Parathyroid adenoma (tissue), 2 donors: Measurements from ENCODE around the gene JAK1.

ENCODE experiments used
- H2AFZ ChIP-seq: fragments of 300-600 bp; sonication (generic); one replicate; pipeline ENCODE4 v1.7.0; 2017; ENCODE audit warnings: antibody characterized with exemption, mild to moderate bottlenecking
- H3K27ac ChIP-seq: fragments of 300-600 bp; sonication (generic); one replicate; pipeline ENCODE4 v1.7.0; 2017
- H3K27me3 ChIP-seq: fragments of 300-600 bp; sonication (generic); one replicate; pipeline ENCODE4 v1.7.0; 2017; ENCODE audit warnings: low read length; ENCODE audit not compliant: control insufficient read depth, insufficient read depth
- H3K36me3 ChIP-seq: fragments of 300-600 bp; sonication (generic); one replicate; pipeline ENCODE4 v1.7.0; 2017; ENCODE audit warnings: low read length; ENCODE audit not compliant: control insufficient read depth, insufficient read depth
- H3K4me1 ChIP-seq: fragments of 300-600 bp; sonication (generic); one replicate; pipeline ENCODE4 v1.7.0; 2017; ENCODE audit warnings: control low read depth
- H3K4me2 ChIP-seq: fragments of 300-600 bp; sonication (generic); one replicate; pipeline ENCODE4 v1.7.0; 2017; ENCODE audit warnings: low read length
- H3K4me3 ChIP-seq: fragments of 300-600 bp; sonication (generic); one replicate; pipeline ENCODE4 v1.7.0; 2017; ENCODE audit warnings: low read depth, low read length
- H3K79me2 ChIP-seq: fragments of 300-600 bp; sonication (generic); one replicate; pipeline ENCODE4 v1.7.0; 2017; ENCODE audit warnings: control low read depth
- H3K9ac ChIP-seq: fragments of 300-600 bp; sonication (generic); one replicate; pipeline ENCODE4 v1.7.0; 2017; ENCODE audit warnings: mild to moderate bottlenecking
- H3K9me3 ChIP-seq: fragments of 300-600 bp; sonication (generic); one replicate; pipeline ENCODE4 v1.7.0; 2017; ENCODE audit warnings: low read length; ENCODE audit not compliant: control insufficient read depth
- TF ChIP-seq, protein P1 (sequence below): fragments of 300-600 bp; sonication (generic); IDR thresholded peaks from one replicate; pipeline ENCODE4 v1.7.0; 2017; ENCODE audit warnings: antibody characterized with exemption, mild to moderate bottlenecking
- donor health status: primary hyperparathyroidism.

JAK1 gene

DNA sequence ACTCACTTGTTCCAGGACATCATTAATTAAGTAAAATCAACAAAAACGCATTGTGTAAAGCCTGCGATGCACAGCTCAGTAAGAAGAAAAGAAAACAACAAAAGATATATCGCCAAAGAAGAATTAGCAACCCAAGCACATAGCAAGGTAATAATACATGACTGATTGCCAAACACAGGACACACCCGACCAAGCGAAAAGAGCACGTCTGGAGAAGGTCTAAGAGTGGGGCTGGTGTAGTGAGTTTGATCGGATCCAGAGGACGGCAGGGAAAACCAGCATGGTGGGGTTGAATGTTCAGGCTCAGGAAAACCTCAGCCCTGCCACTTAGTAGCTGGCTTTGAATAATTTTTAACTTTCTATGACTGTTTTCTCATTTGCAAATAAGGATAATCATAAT, 69.8 kb downstream of the JAK1 start:
- Histone ChIP-seq H3K36me3 (no peaks in the 10 kb centered on the region), H2AFZ (no peak overlapping the region), H3K9ac (no peak overlapping the region), H3K27me3 (no peaks in the 10 kb centered on the region), H3K4me3 (no peak overlapping the region), H3K27ac (no peak overlapping the region), H3K4me2 (no peak overlapping the region), H3K4me1 (peaks cover 4% of the 10 kb centered on the region), H3K79me2 (peaks cover 11% of the 10 kb centered on the region), H3K9me3 (no peaks in the 10 kb centered on the region)
- TF ChIP-seq, protein P1, sequence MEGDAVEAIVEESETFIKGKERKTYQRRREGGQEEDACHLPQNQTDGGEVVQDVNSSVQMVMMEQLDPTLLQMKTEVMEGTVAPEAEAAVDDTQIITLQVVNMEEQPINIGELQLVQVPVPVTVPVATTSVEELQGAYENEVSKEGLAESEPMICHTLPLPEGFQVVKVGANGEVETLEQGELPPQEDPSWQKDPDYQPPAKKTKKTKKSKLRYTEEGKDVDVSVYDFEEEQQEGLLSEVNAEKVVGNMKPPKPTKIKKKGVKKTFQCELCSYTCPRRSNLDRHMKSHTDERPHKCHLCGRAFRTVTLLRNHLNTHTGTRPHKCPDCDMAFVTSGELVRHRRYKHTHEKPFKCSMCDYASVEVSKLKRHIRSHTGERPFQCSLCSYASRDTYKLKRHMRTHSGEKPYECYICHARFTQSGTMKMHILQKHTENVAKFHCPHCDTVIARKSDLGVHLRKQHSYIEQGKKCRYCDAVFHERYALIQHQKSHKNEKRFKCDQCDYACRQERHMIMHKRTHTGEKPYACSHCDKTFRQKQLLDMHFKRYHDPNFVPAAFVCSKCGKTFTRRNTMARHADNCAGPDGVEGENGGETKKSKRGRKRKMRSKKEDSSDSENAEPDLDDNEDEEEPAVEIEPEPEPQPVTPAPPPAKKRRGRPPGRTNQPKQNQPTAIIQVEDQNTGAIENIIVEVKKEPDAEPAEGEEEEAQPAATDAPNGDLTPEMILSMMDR: no peak

DNA sequence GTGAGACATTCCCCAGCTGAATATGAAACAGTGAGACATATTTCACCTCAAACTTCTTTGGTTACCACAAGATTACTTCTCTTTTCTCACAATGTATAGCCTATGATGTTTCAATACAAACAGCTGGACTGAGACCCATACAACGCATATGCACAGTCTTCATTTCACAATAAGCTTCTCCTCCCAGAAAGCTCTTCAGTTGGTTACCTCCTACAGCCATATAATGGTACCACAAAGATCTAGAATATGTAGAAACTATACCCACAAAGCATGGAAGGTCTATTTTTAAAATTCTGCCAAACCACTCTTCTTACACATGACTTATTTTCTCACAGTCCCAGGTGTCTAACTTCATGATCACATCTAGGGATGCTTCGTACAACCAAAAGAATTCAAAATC, 70.8 kb downstream of the JAK1 start:
- Histone ChIP-seq H3K27me3 (no peaks in the 10 kb centered on the region), H3K36me3 (no peaks in the 10 kb centered on the region), H3K4me1 (peaks cover 6% of the 10 kb centered on the region), H3K79me2 (peaks cover 18% of the 10 kb centered on the region), H3K9me3 (no peaks in the 10 kb centered on the region), H2AFZ (no peak overlapping the region), H3K4me2 (no peak overlapping the region), H3K4me3 (no peak overlapping the region), H3K27ac (no peak overlapping the region), H3K9ac (no peak overlapping the region)
- TF ChIP-seq, protein P1: no peak

DNA sequence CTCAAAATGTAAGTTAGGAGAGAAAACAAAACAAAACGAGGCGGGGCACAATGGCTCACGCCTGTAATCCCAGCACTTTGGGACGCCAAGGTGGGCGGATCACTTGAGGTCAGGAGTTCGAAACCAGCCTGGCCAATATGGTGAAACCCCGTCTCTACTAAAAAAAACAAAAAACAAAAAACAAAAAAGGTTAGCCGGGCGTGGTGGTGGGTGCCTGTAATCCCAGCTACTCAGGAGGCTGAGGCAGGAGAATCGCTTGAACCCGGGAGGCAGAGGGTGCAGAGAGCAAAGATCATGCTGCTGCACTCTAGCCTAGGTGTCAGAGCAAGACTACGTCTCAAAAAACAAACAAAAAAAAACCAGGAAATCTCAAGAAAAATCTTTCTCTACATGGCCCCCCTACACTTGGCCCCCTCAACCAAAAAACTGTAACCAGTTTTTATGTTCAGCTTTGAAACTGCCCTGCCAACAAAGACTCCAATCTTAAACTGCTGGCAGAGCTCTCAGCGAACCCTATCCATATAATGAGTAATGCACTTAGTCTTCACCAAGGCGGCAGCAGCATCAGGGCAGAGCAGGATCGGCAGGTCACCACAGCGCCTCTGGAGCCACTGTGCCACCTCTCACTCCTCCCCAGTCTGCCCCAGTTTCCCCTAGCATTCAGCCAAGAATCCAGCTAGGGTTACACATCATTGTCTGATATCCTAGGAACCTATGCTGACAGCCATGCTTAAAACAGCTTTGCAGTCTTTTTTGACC, 71.7 kb downstream of the JAK1 start:
- peaks cover 22% of the 10 kb centered on the region for H3K79me2 ChIP-seq
- H3K9ac ChIP-seq: no peak overlapping the region
- no peak overlapping the region for H2AFZ ChIP-seq
- H3K27me3 ChIP-seq: no peaks in the 10 kb centered on the region
- TF ChIP-seq, protein P1: no peak
- H3K4me3 ChIP-seq: no peak overlapping the region
- no peaks in the 10 kb centered on the region for H3K36me3 ChIP-seq
- H3K4me2 ChIP-seq: no peak overlapping the region
- H3K27ac ChIP-seq: no peak overlapping the region
- peaks cover 6% of the 10 kb centered on the region for H3K4me1 ChIP-seq
- no peaks in the 10 kb centered on the region for H3K9me3 ChIP-seq

DNA sequence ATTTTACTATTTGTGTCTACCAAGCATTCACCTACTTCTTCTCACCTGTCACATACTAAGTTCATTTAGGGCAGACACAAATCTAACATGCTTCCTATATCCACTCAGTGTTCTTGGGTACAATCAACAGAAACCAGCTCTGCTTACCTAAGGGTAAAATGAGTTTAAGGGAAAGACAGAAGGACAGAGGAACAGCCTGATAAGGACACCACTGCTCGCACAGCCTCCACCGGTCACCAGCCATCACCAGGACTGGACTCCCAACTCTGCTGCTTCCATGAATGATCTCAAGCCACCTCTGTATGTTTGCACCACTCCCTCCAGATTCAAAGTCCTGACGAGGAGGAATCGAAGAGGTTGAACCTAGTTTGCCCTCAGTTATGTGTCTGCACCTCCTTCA, 72.4 kb downstream of the JAK1 start:
- no peak overlapping the region for H3K9ac ChIP-seq
- H3K4me3 ChIP-seq: no peak overlapping the region
- H3K79me2 ChIP-seq: peaks cover 22% of the 10 kb centered on the region
- TF ChIP-seq, protein P1: no peak
- H3K27ac ChIP-seq: no peak overlapping the region
- H3K36me3 ChIP-seq: no peaks in the 10 kb centered on the region
- no peaks in the 10 kb centered on the region for H3K27me3 ChIP-seq
- H3K4me2 ChIP-seq: no peak overlapping the region
- H3K4me1 ChIP-seq: peaks cover 6% of the 10 kb centered on the region
- H2AFZ ChIP-seq: no peak overlapping the region
- H3K9me3 ChIP-seq: no peaks in the 10 kb centered on the region
